Adrenal gland (tissue), 12 donors: Measurements from ENCODE around the gene BCAS3. TPM values are rescaled to one million over a fixed set of nuclear protein-coding genes. Genes with fewer than 3 reads are reported as not detected.

ENCODE experiments used
- DNase-seq, 7 donors: peaks; one replicate each; pipeline ENCODE4 v3.0.0-alpha.2; 2019 to 2020
- H3K27ac ChIP-seq, 5 donors: fragments of 200-600 bp; sonication (generic) in 4 of 5; 1 replicate in 3 of 5; 2 replicates in 2 of 5; pipeline versions ENCODE4 v1.5.1 to v1.8.0; 2016 to 2020; ENCODE audit warnings: mild to moderate bottlenecking in 1 of 5
- H3K27me3 ChIP-seq: fragments of 200-600 bp; 2 replicates; pipeline ENCODE4 v1.8.0; 2021
- H3K36me3 ChIP-seq, 2 donors: fragments of 200-600 bp; replicated peaks in 1 of 2; 1 replicate in 1 of 2; 2 replicates in 1 of 2; pipeline versions ENCODE4 v1.5.1 to v1.8.0; 2018 to 2022
- H3K4me1 ChIP-seq, 2 donors: fragments of 200-600 bp; replicated peaks in 1 of 2; 1 replicate in 1 of 2; 2 replicates in 1 of 2; pipeline versions ENCODE4 v1.5.1 to v1.8.0; 2018 to 2021
- H3K4me3 ChIP-seq, 4 donors: fragments of 200-600 bp; sonication (generic) in 3 of 4; one replicate each; pipeline ENCODE4 v1.5.1; 2016 to 2018
- H3K9me3 ChIP-seq, 3 donors: fragments of 200-600 bp; sonication (generic) in 1 of 3; replicated peaks in 1 of 3; 1 replicate in 2 of 3; 2 replicates in 1 of 3; pipeline versions ENCODE4 v1.5.1 to v1.8.0; 2016 to 2021
- POLR2A ChIP-seq, 2 donors: fragments of 450-650 bp; IDR thresholded peaks; one replicate each; pipeline ENCODE4 v1.6.1; 2017; ENCODE audit warnings: antibody characterized with exemption in 2 of 2, mild to moderate bottlenecking in 2 of 2, moderate library complexity in 1 of 2
- WGBS, 4 donors: extraction: QIAGEN DNeasy Blood & Tissue Kit in 2 of 4; methylation state at CpG; one replicate each; pipeline versions ENCODE4 v1.1.5 to v1.1.7; 2013 to 2017; 5-methylcytosine and 5-hydroxymethylcytosine counted together
- intact Hi-C, 2 donors: fragments of 100-400 bp; cut with DNase I; formaldehyde crosslinking; loops; one replicate each; pipeline versions ENCODE4 v1.14.1 to v1.15.0; 2022 to 2023
- polyA plus RNA-seq, 3 donors: library from polyadenylated mRNA; stranded (reverse); fragments of 200-250 nt in 2 of 3; fragments of 350-450 nt in 1 of 3; fragmentation: Illumina TruSeq in 1 of 3; extraction: RNeasy Lipid Tissue Mini Kit (QIAGEN cat#74804) in 1 of 3; gene quantifications; one replicate each; pipeline ENCODE4 v1.2.3, GENCODE V29; 2013 to 2014
- total RNA-seq, 9 donors: library from RNA; depleted of rRNA in 4 of 9; stranded (reverse); fragments of >200 nt in 4 of 9; fragments of 120-200 nt in 1 of 9; fragmentation: NEBNext Ultra II Directional in 1 of 9; extraction: Animal tissue kit (Norgen Biotek cat#: 25700) in 1 of 9; gene quantifications; one replicate each; pipeline versions ENCODE4 v1.1.0 to v1.2.4, GENCODE V29; 2013 to 2023
- TF ChIP-seq, protein P1 (sequence below), 6 experiments: fragments of 450-650 bp in 4 of 6; fragments of 200-600 bp in 2 of 6; sonication (generic) in 1 of 6; IDR thresholded peaks; 1 replicate in 5 of 6; 2 replicates in 1 of 6; pipeline versions ENCODE4 v1.5.1 to v1.8.0; 2016 to 2021; ENCODE audit warnings: antibody characterized with exemption in 6 of 6, mild to moderate bottlenecking in 2 of 6, moderate library complexity in 1 of 6
- donor health status: healthy with polysubstance abuse.
- donor health status: Bipolar disorder and iron deficiency.
- donor health status: DM: yes; HTN: yes; CAD: no.
- donor health status: DM: no; HTN: no; CAD: no.
- donor health status: DM: no; HTN: no; CAD: no.
- donor health status: DM: yes; HTN: yes; CAD: no.

Gene BCAS3
- total and polyA plus RNA-seq, 12 donors, result 9.4 to 105 (median 29.0) TPM

DNA sequence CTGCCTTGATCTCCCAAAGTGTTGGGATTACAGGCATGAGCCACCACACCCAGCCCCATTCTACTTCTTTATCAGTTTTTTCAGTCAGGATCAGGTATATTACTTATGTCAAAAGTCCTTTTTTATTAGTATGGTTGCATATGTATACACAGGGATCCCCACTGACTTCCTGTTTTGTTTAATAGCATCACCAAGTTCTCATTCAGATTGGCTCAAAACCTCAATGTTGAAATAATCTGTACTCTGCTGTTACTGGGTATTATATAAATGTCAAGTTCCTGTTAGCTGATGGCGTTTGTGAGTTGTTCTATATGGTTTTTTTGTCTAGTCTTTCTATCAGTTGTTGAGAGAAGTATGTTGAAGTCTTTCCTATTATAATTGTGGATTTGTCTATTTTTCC lies 168.5 kb downstream of the BCAS3 start:
- Histone ChIP-seq H3K9me3 (no peaks in the 10 kb centered on the region), H3K4me1 (no peaks in the 10 kb centered on the region), H3K36me3 (no peaks in the 10 kb centered on the region), H3K4me3 (no peak overlapping the region), H3K27me3 (no peaks in the 10 kb centered on the region), H3K27ac (no peak overlapping the region)
- intact Hi-C loops, result no loop called here
- TF ChIP-seq, protein P1, sequence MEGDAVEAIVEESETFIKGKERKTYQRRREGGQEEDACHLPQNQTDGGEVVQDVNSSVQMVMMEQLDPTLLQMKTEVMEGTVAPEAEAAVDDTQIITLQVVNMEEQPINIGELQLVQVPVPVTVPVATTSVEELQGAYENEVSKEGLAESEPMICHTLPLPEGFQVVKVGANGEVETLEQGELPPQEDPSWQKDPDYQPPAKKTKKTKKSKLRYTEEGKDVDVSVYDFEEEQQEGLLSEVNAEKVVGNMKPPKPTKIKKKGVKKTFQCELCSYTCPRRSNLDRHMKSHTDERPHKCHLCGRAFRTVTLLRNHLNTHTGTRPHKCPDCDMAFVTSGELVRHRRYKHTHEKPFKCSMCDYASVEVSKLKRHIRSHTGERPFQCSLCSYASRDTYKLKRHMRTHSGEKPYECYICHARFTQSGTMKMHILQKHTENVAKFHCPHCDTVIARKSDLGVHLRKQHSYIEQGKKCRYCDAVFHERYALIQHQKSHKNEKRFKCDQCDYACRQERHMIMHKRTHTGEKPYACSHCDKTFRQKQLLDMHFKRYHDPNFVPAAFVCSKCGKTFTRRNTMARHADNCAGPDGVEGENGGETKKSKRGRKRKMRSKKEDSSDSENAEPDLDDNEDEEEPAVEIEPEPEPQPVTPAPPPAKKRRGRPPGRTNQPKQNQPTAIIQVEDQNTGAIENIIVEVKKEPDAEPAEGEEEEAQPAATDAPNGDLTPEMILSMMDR (IDR thresholded peaks at IDR 0.05), result no peak
- no peak for TF ChIP-seq POLR2A (IDR thresholded peaks at IDR 0.05)
- DNase-seq, result no peak
- 62 to 84% (median 75%) methylated on average over 1 of the region's 1 CpG for WGBS, 4 donors

DNA sequence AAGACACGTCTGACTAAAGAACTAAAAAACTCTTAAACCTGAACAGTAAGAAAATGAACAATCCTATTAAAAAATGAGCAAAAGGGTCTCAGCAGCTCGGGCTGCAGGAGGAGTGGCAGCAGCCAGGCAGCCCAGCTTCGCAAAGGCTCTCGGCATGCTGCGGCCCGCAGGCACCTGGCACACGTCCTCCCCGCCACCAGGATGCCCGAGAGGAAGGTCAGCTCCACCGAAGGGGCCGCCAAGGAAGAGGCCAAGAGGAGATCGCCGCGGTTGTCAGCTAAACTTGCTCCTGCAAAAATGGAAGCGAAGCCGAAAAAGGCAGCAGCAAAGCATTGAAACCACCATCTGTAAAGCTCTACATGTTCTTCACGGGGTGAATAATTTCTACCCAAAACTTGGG lies 173.5 kb downstream of the BCAS3 start:
- intact Hi-C loops, result no loop called here
- Histone ChIP-seq H3K9me3 (no peaks in the 10 kb centered on the region), H3K27ac (no peak overlapping the region), H3K4me3 (no peak overlapping the region), H3K36me3 (no peaks in the 10 kb centered on the region), H3K4me1 (no peaks in the 10 kb centered on the region), H3K27me3 (no peaks in the 10 kb centered on the region)
- WGBS, 4 donors, result 73 to 92% (median 86%) methylated on average over 16 to 17 of the region's 17 CpGs
- no peak for DNase-seq
- TF ChIP-seq, protein P1 (IDR thresholded peaks at IDR 0.05), result no peak
- no peak for TF ChIP-seq POLR2A (IDR thresholded peaks at IDR 0.05)

DNA sequence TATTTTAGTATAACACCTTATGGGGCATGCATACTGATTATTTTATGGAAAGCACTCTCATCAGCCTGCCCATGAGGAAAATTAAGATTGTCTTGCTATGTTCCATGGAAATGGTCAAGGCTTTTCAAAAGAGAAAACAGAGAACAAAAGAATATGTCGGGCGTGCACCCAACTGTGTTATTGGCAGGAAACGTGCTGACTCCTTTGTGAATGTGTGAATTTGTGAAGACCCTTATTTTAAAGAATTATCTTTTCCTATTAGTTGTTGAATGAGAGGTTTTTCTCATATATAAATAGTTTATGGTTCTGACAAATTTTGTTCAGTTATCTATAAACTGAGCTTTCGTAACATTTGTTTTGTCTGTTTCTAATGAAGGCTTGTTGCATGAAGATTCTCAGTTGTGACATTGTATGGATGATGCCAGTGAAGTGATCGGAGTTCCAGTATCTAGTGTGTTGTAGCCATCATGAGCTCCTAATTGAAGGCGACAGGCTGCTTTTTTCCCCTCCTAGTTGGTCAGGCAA lies 180.0 kb downstream of the BCAS3 start:
- no peaks in the 10 kb centered on the region for H3K4me1 ChIP-seq
- H3K27ac ChIP-seq, result no peak overlapping the region
- no peaks in the 10 kb centered on the region for H3K9me3 ChIP-seq
- H3K36me3 ChIP-seq, result no peaks in the 10 kb centered on the region
- intact Hi-C loops, result no loop called here
- H3K27me3 ChIP-seq, result no peaks in the 10 kb centered on the region
- TF ChIP-seq, protein P1 (IDR thresholded peaks at IDR 0.05), result no peak
- no peak for TF ChIP-seq POLR2A (IDR thresholded peaks at IDR 0.05)
- no peak for DNase-seq
- no peak overlapping the region for H3K4me3 ChIP-seq
- 89 to 95% (median 92%) methylated on average over 6 of the region's 6 CpGs for WGBS, 4 donors

DNA sequence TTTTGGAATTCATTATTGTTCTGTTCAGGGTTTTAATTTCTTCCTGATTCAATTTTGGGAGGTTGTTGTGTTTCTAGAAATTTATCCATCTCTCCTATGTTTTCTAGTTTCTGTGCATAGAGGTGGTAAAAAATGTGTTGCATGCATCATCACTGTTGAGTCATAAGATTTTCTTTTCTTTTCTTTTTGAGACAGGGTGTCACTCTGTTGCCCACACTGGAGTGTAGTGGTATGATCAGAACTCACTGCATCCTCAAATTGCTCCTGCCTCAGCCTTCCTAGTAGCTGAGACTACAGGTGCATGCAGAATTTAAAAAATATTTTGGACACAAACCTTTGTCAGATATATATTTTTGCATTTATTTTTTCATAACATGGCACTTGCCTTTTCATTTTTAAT lies 184.8 kb downstream of the BCAS3 start:
- intact Hi-C loops, result no loop called here
- H3K4me3 ChIP-seq, result no peak overlapping the region
- no peak overlapping the region for H3K27ac ChIP-seq
- H3K9me3 ChIP-seq, result no peaks in the 10 kb centered on the region
- TF ChIP-seq, protein P1 (IDR thresholded peaks at IDR 0.05), result no peak
- no peak for TF ChIP-seq POLR2A (IDR thresholded peaks at IDR 0.05)
- DNase-seq, result no peak
- H3K27me3 ChIP-seq, result no peaks in the 10 kb centered on the region
- H3K4me1 ChIP-seq, result no peaks in the 10 kb centered on the region
- no peaks in the 10 kb centered on the region for H3K36me3 ChIP-seq
